Stimulated activated CD8-positive, alpha-beta memory T cell treated with anti-CD3 and anti-CD28 coated beads, Interleukin-12 subunit alpha, Interleukin-12 subunit beta, amount 100 ng/mL, for 1 hour (primary cell): ENCODE results near the gene DLEU7.

Experiments used
- DNase-seq: peaks from one replicate; pipeline ENCODE4 v3.0.0-alpha.2; 2020; ENCODE audit warnings: low read depth

DLEU7 gene

GRCh38 chr13:50842251-50842989 lies 1.1 kb downstream of the DLEU7 start:
- DNase-seq = no peak

DNA sequence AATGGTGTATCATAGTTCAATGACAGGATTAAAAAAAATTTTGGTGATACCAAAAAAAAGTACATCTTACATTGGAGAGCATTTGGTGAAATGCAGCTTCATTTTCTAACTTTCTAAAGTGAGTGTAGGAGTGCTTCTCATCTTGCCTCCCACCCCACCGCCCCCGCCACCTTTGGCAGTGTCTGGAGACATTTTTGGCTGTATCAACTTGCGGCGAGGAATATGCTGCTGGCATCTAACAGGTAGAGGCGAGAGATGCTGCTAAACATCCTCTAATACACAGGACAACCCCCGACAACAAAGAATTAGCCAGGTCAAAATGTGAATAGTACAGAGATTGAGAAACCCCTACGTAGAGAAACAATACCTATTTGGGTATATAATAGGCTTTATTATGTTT lies 1.7 kb downstream of the DLEU7 start:
- DNase-seq = no peak

DNA sequence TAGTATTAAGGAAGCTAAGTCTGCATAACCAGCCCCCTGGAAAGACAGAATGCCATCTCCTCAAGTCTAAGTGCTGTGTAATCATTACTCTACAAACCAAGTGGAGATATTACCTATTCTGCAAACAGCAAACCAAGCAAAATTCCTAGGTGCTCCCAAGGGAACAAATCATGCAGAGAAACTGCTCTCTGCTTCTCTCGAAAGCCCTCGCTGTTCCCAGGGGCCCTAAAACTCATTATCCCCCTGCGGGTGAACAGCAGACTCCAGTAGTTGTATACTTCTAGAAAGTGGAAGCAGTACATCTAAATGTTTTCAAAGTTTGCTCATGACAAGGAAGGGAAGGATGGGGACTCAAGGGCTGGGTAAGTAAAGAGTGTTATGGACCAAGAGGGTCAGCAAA lies 3.2 kb downstream of the DLEU7 start:
- no peak for DNase-seq

- DNase-seq = no peak
Observed at GRCh38 chr13:50839828-50840227, 3.7 kb downstream of the DLEU7 start.

GRCh38 chr13:50838701-50839100 lies 4.8 kb downstream of the DLEU7 start:
- no peak for DNase-seq

DNA sequence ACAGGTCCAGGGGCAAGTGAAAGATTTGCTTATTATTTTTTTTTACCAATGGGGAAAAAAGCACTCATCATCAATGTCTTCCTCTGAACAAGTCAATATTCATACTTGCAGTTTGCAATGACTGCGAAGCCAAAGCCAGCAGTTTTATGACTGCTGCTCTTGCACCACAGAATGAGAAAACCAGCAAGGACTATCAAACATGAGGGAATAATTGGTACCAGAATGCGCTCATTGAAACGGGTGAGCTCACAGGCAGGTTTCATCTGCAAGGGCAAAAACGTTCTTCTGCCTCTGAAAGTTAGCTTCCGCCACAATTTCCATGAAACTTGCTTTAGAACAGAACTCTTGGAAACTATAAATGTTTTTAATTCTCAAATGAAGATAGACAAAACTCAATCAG lies 5.5 kb downstream of the DLEU7 start:
- DNase-seq = no peak

DNA sequence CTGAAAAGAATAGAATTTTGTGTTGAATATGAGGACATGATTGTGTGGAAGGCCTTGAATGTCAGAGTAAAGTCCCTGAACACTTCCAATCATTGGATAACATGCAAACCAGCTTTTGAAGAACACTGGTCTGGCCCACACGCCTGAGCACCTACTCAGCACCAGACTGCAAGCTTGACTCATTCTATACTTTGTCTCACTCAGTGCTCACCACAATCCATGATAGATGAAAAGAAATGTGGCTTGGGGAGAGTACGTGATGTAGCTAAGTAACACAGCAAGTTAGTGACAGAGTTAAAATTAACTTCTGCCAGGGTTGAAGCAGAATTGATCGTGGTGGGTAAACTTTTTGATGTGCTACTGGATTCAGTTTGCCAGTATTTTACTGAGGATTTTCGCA lies 12.0 kb downstream of the DLEU7 start:
- DNase-seq = no peak

- no peak for DNase-seq
Observed at GRCh38 chr13:50829896-50830295, 13.6 kb downstream of the DLEU7 start.

DNA sequence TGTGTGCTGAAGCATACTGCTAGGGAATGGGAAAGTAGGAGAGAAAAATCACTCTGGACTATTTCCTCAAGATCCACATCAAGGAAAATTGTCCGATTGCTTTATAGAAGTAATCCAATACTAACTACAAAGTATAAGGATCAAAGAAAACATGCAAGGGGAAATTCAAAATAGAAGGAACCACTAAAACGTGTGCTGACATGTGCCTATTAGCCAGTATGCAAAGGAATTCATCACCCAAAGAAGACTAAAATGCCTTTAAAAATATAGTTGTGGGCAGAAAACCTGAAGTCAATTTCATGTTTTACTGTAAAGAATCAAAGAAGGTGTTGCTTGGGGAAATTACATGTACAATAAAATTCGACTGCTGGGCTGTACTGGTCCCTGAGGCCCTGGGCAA lies 14.3 kb downstream of the DLEU7 start:
- no peak for DNase-seq

GRCh38 chr13:50826035-50826434 lies 17.5 kb downstream of the DLEU7 start:
- DNase-seq = no peak

GRCh38 chr13:50812242-50812641 lies 31.2 kb downstream of the DLEU7 start:
- DNase-seq = no peak

DNA sequence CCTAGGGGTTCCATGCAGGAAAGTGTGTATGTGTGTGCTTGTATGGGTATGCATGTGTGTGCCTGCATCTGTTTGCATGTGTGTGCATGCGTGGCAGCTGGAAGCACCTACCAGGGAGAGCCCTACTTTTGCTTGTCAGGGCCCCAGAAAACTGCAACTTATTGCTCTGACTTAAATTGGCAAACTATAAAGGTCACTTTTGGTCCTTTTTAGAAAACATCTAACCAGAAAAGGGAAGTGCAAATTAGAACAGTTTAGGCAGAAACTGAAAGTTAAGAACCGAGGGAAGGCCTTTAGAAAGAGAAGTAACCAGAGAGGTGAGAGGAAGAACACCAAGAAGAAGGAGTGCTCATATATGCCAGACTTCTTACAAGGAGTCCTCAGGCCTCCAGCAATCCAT lies 32.5 kb downstream of the DLEU7 start:
- DNase-seq = no peak

DNA sequence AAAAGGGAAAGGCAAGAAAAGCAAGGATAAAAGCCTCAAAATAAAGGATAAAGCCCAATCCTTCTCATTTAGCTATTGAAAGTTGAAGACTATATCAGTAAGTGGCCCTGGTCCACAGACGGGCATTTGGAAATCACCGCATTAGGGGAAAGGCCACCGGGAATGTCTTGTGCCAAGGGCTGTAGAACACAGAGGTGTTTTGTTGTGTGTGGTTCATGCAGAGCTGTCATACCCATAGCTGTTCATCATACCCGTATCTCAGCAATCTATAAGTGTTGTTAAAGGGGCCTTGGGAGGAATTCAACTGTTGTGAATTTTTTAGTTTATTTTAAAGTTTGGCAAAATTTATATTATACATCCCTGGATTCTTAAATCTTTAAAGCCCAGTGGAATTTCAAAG lies 33.0 kb downstream of the DLEU7 start:
- DNase-seq = no peak

DNA sequence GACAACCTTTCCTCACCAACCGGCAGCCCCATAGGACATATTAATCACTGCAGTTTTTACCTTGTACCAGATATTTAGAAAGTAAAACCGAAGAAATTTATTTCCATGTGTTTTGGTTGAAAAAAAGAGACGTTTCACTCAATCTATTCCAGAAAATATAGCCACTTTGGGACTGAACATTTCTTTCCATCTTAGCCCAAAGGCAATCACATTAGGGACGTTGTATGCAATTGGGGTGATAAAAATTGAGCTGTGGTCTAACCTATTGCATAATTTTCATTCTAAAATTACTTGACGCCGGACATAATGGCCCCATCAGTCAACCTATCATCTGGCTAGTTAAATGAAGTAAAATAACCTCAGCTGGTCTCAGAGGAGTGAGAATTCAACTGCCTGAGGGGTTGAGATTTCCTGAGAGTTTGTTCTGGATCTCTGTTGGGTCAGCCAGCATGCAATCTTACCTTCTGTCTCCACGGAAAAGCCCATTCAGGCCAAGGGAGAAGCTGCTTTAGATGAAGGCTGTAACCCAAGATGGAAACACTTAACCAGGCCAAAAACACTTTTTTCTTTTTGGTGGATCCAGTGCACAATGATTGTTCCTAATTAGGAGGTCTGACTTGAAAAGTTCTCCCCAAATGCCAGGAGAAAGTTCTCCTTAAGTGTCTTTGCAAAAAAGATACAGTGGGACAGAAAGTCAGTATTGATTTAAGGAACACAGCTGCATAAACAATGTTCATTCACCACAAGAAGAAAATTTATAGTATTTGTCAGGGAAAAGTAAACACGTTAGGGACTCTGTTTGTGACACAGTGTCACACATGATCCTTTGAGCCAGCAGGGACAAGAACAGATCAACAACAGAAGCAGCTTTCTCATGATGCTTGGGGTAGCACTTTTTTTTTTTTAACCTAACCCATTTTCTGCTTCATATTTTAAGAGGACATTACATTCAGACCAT lies 34.1 kb downstream of the DLEU7 start:
- DNase-seq = no peak

GRCh38 chr13:50805805-50806204 lies 37.7 kb downstream of the DLEU7 start:
- DNase-seq = no peak

GRCh38 chr13:50801087-50801931 lies 42.2 kb downstream of the DLEU7 start:
- DNase-seq = peak; percentile 41

GRCh38 chr13:50800091-50800739 lies 43.3 kb downstream of the DLEU7 start:
- DNase-seq = no peak

GRCh38 chr13:50798923-50799322 lies 44.6 kb downstream of the DLEU7 start:
- no peak for DNase-seq

DNA sequence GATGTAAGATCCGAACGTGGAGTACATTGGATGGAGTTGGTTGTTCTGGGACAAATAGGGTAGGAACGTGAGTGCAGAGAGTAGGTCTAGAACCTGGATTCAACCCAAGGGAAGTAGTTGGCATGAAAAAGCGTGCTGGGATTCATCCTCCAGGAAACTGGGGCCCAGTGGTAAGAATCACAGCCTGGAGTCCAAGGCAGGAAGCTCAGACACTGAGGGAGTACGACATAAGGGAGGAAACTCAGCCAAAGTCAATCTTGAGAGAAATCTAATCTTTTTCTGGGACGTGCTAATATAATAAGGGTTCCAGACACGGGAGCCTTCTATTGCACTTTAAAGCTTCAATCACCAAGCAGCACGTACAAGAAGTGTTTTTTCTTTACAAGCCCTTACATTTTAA lies 46.4 kb downstream of the DLEU7 start:
- no peak for DNase-seq

- DNase-seq = no peak
Observed at GRCh38 chr13:50796463-50796862, 47.0 kb downstream of the DLEU7 start.

DNA sequence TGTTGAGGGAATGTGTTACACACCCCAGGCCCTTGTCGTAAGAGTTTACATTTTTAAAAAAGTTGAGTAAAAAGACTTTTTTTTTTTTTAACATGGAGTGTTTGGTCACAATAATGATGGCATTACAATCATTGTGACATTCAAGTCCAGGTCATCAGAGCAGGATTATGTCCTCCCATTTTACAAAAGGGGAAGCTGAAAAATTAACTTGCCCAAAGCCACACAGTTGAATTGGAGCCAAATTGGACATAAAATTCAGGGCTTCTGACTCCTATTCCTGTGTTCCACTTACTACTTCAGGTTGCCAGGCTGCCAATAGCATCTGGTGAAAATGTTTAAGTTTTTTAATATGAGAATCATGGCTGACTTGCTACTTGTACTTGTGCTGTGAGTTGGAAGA lies 49.3 kb downstream of the DLEU7 start:
- DNase-seq = no peak

DNA sequence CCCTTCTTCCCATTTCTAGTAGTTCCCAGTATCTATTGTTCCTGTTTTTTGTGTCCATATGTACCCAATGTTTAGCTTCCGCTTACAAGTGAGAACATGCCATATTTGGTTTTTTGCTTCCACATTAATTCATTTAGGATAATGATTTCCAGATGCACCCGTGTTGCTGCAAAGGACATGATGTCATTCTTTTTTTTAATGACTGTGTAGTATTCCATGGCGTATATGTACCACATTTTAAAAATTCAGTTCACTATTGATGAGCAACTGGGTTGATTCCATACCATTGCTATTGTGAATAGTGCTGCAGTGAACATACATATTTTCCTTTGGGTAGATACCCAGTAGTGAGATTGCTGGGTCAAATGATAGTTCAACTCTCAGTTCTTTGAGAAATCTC lies 50.5 kb downstream of the DLEU7 start:
- no peak for DNase-seq
